GM23248 (cell line): ENCODE measurements around the gene RASL12. TPM values are rescaled to one million over a fixed set of nuclear protein-coding genes. Genes with fewer than 3 reads are reported as not detected.

Source experiments
- DNase-seq: peaks from one replicate; pipeline ENCODE4 v3.0.0-alpha.2; 2015
- H2AFZ ChIP-seq: fragments of 200-600 bp; sonication (generic); 2 replicates; pipeline ENCODE4 v1.6.1; 2016; ENCODE audit warnings: antibody characterized with exemption
- H3F3A ChIP-seq: fragments of 200-600 bp; sonication (generic); 2 replicates; pipeline ENCODE4 v1.6.1; 2016; ENCODE audit warnings: mild to moderate bottlenecking, antibody characterized with exemption, mixed run types; ENCODE audit not compliant: insufficient read depth
- H3K27ac ChIP-seq: fragments of 200-600 bp; sonication (generic); 2 replicates; pipeline ENCODE4 v1.5.1; 2016; ENCODE audit warnings: mild to moderate bottlenecking
- H3K27me3 ChIP-seq: fragments of 200-600 bp; sonication (generic); replicated peaks from 2 replicates; pipeline ENCODE4 v1.6.1; 2016; ENCODE audit warnings: mild to moderate bottlenecking; ENCODE audit not compliant: insufficient read depth
- H3K36me3 ChIP-seq: fragments of 200-600 bp; sonication (generic); 2 replicates; pipeline ENCODE4 v1.6.1; 2016; ENCODE audit warnings: low read depth, mild to moderate bottlenecking
- H3K4me1 ChIP-seq: fragments of 200-600 bp; sonication (generic); 2 replicates; pipeline ENCODE4 v1.6.1; 2016; ENCODE audit warnings: mild to moderate bottlenecking; ENCODE audit not compliant: insufficient read depth
- H3K4me2 ChIP-seq: fragments of 200-600 bp; sonication (generic); one replicate; pipeline ENCODE4 v1.6.1; 2016; ENCODE audit warnings: mild to moderate bottlenecking; ENCODE audit not compliant: unreplicated experiment
- H3K4me3 ChIP-seq: fragments of 200-600 bp; sonication (generic); 2 replicates; pipeline ENCODE4 v1.5.1; 2016; ENCODE audit warnings: mild to moderate bottlenecking
- H3K79me2 ChIP-seq: fragments of 200-600 bp; sonication (generic); 2 replicates; pipeline ENCODE4 v1.6.1; 2016; ENCODE audit warnings: mild to moderate bottlenecking; ENCODE audit not compliant: insufficient read depth
- H3K9ac ChIP-seq: fragments of 200-600 bp; sonication (generic); 2 replicates; pipeline ENCODE4 v1.6.1; 2016; ENCODE audit warnings: mild to moderate bottlenecking
- H3K9me2 ChIP-seq: fragments of 200-600 bp; sonication (generic); 2 replicates; pipeline ENCODE4 v1.6.1; 2016; ENCODE audit warnings: mixed run types, mild to moderate bottlenecking, moderate library complexity; ENCODE audit not compliant: insufficient read depth
- H3K9me3 ChIP-seq: fragments of 200-600 bp; sonication (generic); one replicate; pipeline ENCODE4 v1.6.1; 2017; ENCODE audit warnings: low read depth
- H4K20me1 ChIP-seq: fragments of 200-600 bp; sonication (generic); 2 replicates; pipeline ENCODE4 v1.6.0; 2016; ENCODE audit not compliant: insufficient read depth
- EZH2 ChIP-seq: fragments of 200-600 bp; sonication (generic); IDR thresholded peaks from 2 replicates; pipeline ENCODE4 v1.6.1; 2018; ENCODE audit warnings: antibody characterized with exemption, mild to moderate bottlenecking; ENCODE audit not compliant: insufficient read depth, poor library complexity, severe bottlenecking
- EZH2phosphoT487 ChIP-seq: fragments of 200-600 bp; sonication (generic); IDR thresholded peaks from 2 replicates; pipeline ENCODE4 v1.6.1; 2018; ENCODE audit warnings: antibody characterized with exemption, moderate library complexity, mild to moderate bottlenecking, low read depth; ENCODE audit not compliant: insufficient read depth
- WGBS, 2 experiments: methylation state at CpG; one replicate each; pipeline ENCODE4 v1.1.6; 2015 to 2017; ENCODE audit warnings: low lambda C conversion rate in 2 of 2, low coverage in 1 of 2; ENCODE audit errors: missing lambda C conversion rate in 2 of 2; 5-methylcytosine and 5-hydroxymethylcytosine counted together
- in situ Hi-C: fragments of 300-500 bp; cut with MboI; formaldehyde crosslinking; loops from 2 replicates; pipeline ENCODE4 v1.15.0; 2020
- polyA plus RNA-seq: library from polyadenylated mRNA; unstranded; fragments of >200 nt; fragmentation: Nextera tagmentation; extraction: Ambion mirVana; gene quantifications from 2 replicates; pipeline ENCODE4 v1.2.1, GENCODE V29; 2016
- total RNA-seq: library from RNA; depleted of rRNA; stranded (reverse); fragments of >200 nt; shearing (Covaris generic); gene quantifications from 2 replicates; pipeline ENCODE4 v1.2.3, GENCODE V29; 2014

RASL12 gene
- total and polyA plus RNA-seq, 2 experiments from 2014 or later = not detected

DNA sequence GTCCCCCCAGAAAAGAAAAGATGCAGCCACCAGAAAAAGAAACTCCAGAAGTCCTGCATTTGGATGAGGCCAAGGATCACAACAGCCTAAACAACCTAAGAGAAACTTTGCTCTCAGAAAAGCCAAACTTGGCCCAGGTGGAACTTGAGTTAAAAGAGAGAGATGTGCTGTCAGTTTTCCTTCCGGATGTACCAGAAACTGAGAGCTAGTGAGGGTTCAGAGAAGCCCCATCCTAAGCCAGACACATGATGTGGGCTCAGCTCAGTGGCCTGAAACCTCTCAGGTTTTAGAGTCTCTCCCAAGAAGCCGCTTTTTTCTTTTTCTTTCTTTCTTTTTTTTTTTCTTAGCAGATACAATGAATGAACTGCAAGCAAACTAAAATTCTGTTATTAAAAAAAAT, 14.8 kb downstream of the RASL12 start:
- Histone ChIP-seq H3F3A (no peaks in the 10 kb centered on the region; the same call in none of the 2 replicates), H4K20me1 (no peaks in the 10 kb centered on the region), H2AFZ (no peak overlapping the region), H3K27me3 (no peaks in the 10 kb centered on the region), H3K36me3 (no peaks in the 10 kb centered on the region), H3K4me3 (no peak overlapping the region), H3K9me2 (no peaks in the 10 kb centered on the region), H3K79me2 (no peaks in the 10 kb centered on the region), H3K4me2 (no peak overlapping the region), H3K27ac (no peak overlapping the region), H3K9me3 (no peaks in the 10 kb centered on the region), H3K4me1 (peaks cover 4% of the 10 kb centered on the region; the same call in 1 of the 2 replicates), H3K9ac (no peak overlapping the region)
- WGBS, 2 experiments = 70 to 87% methylated on average over 2 of the region's 2 CpGs
- no peak for TF ChIP-seq EZH2phosphoT487
- TF ChIP-seq EZH2 = no peak
- no peak for DNase-seq
- in situ Hi-C loops = no loop called here

DNA sequence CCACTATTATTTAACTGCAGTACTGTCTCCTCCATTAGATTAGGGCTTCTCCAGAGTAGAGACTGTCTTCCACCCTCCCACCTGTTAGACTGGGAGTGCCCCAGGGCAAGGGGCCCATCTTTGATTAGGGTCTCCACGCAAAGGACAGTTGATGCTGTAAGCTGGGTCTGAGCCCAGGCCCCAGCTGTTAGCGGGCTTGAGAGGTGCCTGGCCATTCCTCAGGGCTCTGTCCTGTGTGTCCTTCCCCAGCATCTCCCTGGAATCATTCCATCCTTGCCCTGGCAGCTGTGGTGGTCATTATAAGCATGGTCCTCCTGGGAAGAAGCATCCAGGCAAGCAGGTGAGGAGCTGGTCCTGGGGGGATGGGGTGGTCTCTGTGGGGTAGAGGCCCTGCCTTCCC, 16.5 kb downstream of the RASL12 start:
- Histone ChIP-seq H3K36me3 (no peaks in the 10 kb centered on the region), H3K4me2 (no peak overlapping the region), H4K20me1 (no peaks in the 10 kb centered on the region), H3K9ac (no peak overlapping the region), H3K4me3 (no peak overlapping the region), H3F3A (no peaks in the 10 kb centered on the region; the same call in 1 of the 2 replicates), H3K27me3 (no peaks in the 10 kb centered on the region), H3K27ac (no peak overlapping the region), H3K4me1 (peaks cover 4% of the 10 kb centered on the region; the same call in 1 of the 2 replicates), H2AFZ (no peak overlapping the region), H3K9me2 (no peaks in the 10 kb centered on the region), H3K9me3 (no peaks in the 10 kb centered on the region), H3K79me2 (no peaks in the 10 kb centered on the region)
- in situ Hi-C loops = no loop called here
- DNase-seq = no peak
- WGBS, 2 experiments = 83 to 92% methylated on average over 2 of the region's 2 CpGs
- no peak for TF ChIP-seq EZH2phosphoT487
- no peak for TF ChIP-seq EZH2

DNA sequence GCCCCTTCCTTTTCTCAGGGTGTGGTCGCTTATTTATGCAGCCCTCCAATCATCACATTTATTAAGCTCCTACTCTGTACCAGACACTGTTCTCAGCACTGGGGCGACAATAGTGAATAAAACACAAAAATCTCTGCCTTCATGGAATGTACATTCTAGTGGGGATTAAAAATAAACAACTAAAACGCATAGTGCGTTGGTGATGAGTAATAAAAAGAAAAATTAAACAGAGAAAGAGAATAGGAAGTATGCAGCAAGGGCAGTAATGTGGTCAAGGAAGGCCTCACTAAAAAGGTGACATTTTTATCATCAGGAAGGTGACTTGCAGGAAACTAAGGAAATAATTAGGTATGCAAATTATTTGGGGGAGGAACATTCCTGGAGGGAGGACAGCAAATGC, 17.5 kb downstream of the RASL12 start:
- H3K4me1 ChIP-seq = peaks cover 4% of the 10 kb centered on the region; the same call in 1 of the 2 replicates
- H3K79me2 ChIP-seq = no peaks in the 10 kb centered on the region
- 67 to 83% methylated on average over 4 of the region's 4 CpGs for WGBS, 2 experiments
- no peaks in the 10 kb centered on the region for H3F3A ChIP-seq
- no peak overlapping the region for H2AFZ ChIP-seq
- H3K27me3 ChIP-seq = no peaks in the 10 kb centered on the region
- DNase-seq = no peak
- in situ Hi-C loops = no loop called here
- H3K9me2 ChIP-seq = no peaks in the 10 kb centered on the region
- no peak overlapping the region for H3K27ac ChIP-seq
- H3K36me3 ChIP-seq = no peaks in the 10 kb centered on the region
- H3K9me3 ChIP-seq = no peaks in the 10 kb centered on the region
- no peak overlapping the region for H3K9ac ChIP-seq
- H3K4me2 ChIP-seq = no peak overlapping the region
- no peaks in the 10 kb centered on the region for H4K20me1 ChIP-seq
- no peak for TF ChIP-seq EZH2
- no peak for TF ChIP-seq EZH2phosphoT487
- H3K4me3 ChIP-seq = no peak overlapping the region

DNA sequence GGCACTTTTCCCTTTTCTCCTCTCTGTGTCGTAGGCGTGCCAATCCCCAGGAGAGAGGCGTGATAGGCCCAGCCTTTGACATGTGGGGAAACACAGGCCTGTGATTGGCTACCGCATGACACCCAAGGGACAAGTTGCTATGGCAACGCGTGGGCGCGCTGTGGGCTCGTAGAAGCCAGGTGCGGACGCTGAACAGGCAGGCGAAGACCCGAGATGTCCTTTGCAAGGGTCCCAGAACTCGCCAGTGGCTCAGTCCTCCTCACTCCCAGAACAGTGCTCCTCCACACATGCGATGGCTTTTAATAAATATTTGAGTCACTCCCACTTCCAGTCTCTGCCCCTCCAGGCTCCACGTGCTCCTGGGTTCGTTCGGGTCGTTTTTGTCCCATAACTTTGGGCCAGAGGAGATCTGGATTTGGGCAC, 18.4 kb downstream of the RASL12 start:
- no peak overlapping the region for H3K9ac ChIP-seq

DNA sequence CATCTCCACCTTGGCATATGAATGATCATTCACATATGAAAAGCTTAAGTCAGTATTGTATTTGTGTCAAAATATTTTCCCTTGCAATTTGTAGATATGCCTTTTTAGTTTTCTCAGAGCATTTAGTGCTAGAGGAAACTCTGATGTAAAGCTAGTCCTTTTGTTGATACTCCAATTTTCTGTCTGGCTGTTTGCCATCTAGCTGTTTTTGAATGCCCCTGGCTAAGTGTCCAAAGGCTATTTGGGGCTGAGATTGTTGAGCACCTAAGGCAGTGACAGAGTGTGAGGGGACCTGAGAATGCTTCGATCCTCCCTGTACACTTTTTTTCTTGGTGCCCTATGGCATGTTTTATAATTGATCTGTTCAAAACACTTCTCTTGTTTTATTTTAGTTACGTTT, 19.6 kb downstream of the RASL12 start:
- no peak overlapping the region for H3K9ac ChIP-seq
- peaks cover 15% of the 10 kb centered on the region; the same call in 1 of the 2 replicates for H3F3A ChIP-seq
- no peak overlapping the region for H2AFZ ChIP-seq
- H3K9me3 ChIP-seq = no peaks in the 10 kb centered on the region
- H3K27ac ChIP-seq = no peak overlapping the region
- no peak overlapping the region for H3K4me3 ChIP-seq
- no peak for DNase-seq
- H3K4me1 ChIP-seq = peaks cover 22% of the 10 kb centered on the region
- H4K20me1 ChIP-seq = no peaks in the 10 kb centered on the region
- 67 to 71% methylated on average over 2 of the region's 2 CpGs for WGBS, 2 experiments
- H3K4me2 ChIP-seq = no peak overlapping the region
- H3K36me3 ChIP-seq = no peaks in the 10 kb centered on the region
- H3K9me2 ChIP-seq = no peaks in the 10 kb centered on the region
- no peaks in the 10 kb centered on the region for H3K27me3 ChIP-seq
- in situ Hi-C loops = no loop called here
- TF ChIP-seq EZH2phosphoT487 = no peak
- no peak for TF ChIP-seq EZH2
- no peaks in the 10 kb centered on the region for H3K79me2 ChIP-seq

More for the DNA sequence above, 18.4 kb downstream of the RASL12 start:
- Histone ChIP-seq H3K4me1 (peaks cover 11% of the 10 kb centered on the region; the same call in 1 of the 2 replicates), H3K27me3 (no peaks in the 10 kb centered on the region), H3F3A (peaks cover 5% of the 10 kb centered on the region; the same call in 1 of the 2 replicates), H3K27ac (no peak overlapping the region), H2AFZ (peak overlapping the region; percentile 57), H3K4me3 (peak overlapping the region; percentile 61), H3K4me2 (peak overlapping the region; percentile 43), H3K9me3 (no peaks in the 10 kb centered on the region), H4K20me1 (no peaks in the 10 kb centered on the region), H3K36me3 (no peaks in the 10 kb centered on the region), H3K9me2 (no peaks in the 10 kb centered on the region), H3K79me2 (no peaks in the 10 kb centered on the region)
- in situ Hi-C loops = no loop called here
- TF ChIP-seq EZH2 = no peak
- TF ChIP-seq EZH2phosphoT487 = no peak
- peak; percentile 93 for DNase-seq
- WGBS, 2 experiments = 11 to 12% methylated on average over 19 of the region's 19 CpGs
